Mucosa of gallbladder (tissue), 1 donor: ENCODE measurements around the gene C1QTNF8. TPM values are rescaled to one million over a fixed set of nuclear protein-coding genes. Genes with fewer than 3 reads are reported as not detected.

Source experiments
- DNase-seq: peaks from one replicate; pipeline ENCODE4 v3.0.0-alpha.2; 2020; ENCODE audit warnings: low spot score
- total RNA-seq: library from RNA; stranded (reverse); gene quantifications from one replicate; pipeline ENCODE4 v1.2.1, GENCODE V29; 2021
- donor health status: DM: no; HTN: no; CAD: no.

The C1QTNF8 gene
- total RNA-seq, 1 donor from 2014 or later: not detected

- peak; percentile 89 for DNase-seq
Measured at GRCh38 chr16:1078579-1079021, 17.4 kb downstream of the C1QTNF8 start.

- DNase-seq: no peak
Measured at GRCh38 chr16:1077877-1078578, 18.0 kb downstream of the C1QTNF8 start.

GRCh38 chr16:1076801-1077576, 19.1 kb downstream of the C1QTNF8 start:
- no peak for DNase-seq

- DNase-seq: no peak
Measured at GRCh38 chr16:1075546-1075945, 20.5 kb downstream of the C1QTNF8 start.

- no peak for DNase-seq
Measured at GRCh38 chr16:1074379-1074649, 21.7 kb downstream of the C1QTNF8 start.

- no peak for DNase-seq
Measured at GRCh38 chr16:1073566-1074378, 22.3 kb downstream of the C1QTNF8 start.

- DNase-seq: no peak
Measured at GRCh38 chr16:1073262-1073558, 22.8 kb downstream of the C1QTNF8 start.

GRCh38 chr16:1072526-1073261, 23.4 kb downstream of the C1QTNF8 start, which contains the start of gene SSTR5:
Gene SSTR5, plus strand, starts transcription at chr16:1072747. Its CDS starts 6,122 bp downstream, at chr16:1078869.
- DNase-seq: no peak

GRCh38 chr16:1071561-1072225, 24.4 kb downstream of the C1QTNF8 start:
- no peak for DNase-seq

GRCh38 chr16:1070864-1071408, 25.1 kb downstream of the C1QTNF8 start:
- no peak for DNase-seq

- DNase-seq: no peak
Measured at GRCh38 chr16:1070084-1070863, 25.8 kb downstream of the C1QTNF8 start.

GRCh38 chr16:1069154-1069553, 26.9 kb downstream of the C1QTNF8 start:
- no peak for DNase-seq

GRCh38 chr16:1068451-1068850, 27.6 kb downstream of the C1QTNF8 start:
- DNase-seq: no peak

- no peak for DNase-seq
Measured at GRCh38 chr16:1067629-1068028, 28.4 kb downstream of the C1QTNF8 start.

- no peak for DNase-seq
Measured at GRCh38 chr16:1066584-1067172, 29.4 kb downstream of the C1QTNF8 start.

GRCh38 chr16:1065469-1066128, 30.4 kb downstream of the C1QTNF8 start:
- no peak for DNase-seq

- DNase-seq: no peak
Measured at GRCh38 chr16:1063728-1064127, 32.3 kb downstream of the C1QTNF8 start.

GRCh38 chr16:1062895-1063294, 33.1 kb downstream of the C1QTNF8 start:
- DNase-seq: no peak

- no peak for DNase-seq
Measured at GRCh38 chr16:1061769-1062505, 34.1 kb downstream of the C1QTNF8 start.
